Activated CD8-positive, alpha-beta T cell treated with anti-CD3 and anti-CD28 coated beads for 36 hours (primary cell): ENCODE data around the gene SETBP1. TPM values are rescaled to one million over a fixed set of nuclear protein-coding genes. Genes with fewer than 3 reads are reported as not detected.
A peak's percentile ranks its signal among the peaks of the same experiment; 100 is the strongest.

Source experiments
- ATAC-seq: fragments of 200-7000 bp; cut with Tn5 transposase; one replicate; pipeline ENCODE4 v1.10.0; 2021; ENCODE audit warnings: mild to moderate bottlenecking, moderate library complexity
- CTCF ChIA-PET: fragments of 350-600 bp; sonication (Branson Sonifier 250); formaldehyde crosslinking; loops from one replicate; lab custom pipeline; 2021; ENCODE audit warnings: antibody characterized with exemption; lab: Charles Lee
- POLR2A ChIA-PET: fragments of 350-600 bp; sonication (Branson Sonifier 250); formaldehyde crosslinking; loops from one replicate; lab custom pipeline; 2021; ENCODE audit warnings: antibody characterized with exemption; lab: Charles Lee
- DNase-seq: peaks from one replicate; pipeline ENCODE4 v3.0.0-alpha.2; 2020
- H3K27ac Mint-ChIP-seq: one replicate; pipeline ENCODE4 v1.8.0; 2021; ENCODE audit warnings: mild to moderate bottlenecking, mixed read lengths
- H3K27me3 Mint-ChIP-seq: one replicate; pipeline ENCODE4 v1.8.0; 2021; ENCODE audit warnings: mixed read lengths
- H3K36me3 Mint-ChIP-seq: one replicate; pipeline ENCODE4 v1.8.0; 2021; ENCODE audit warnings: low read depth, mixed read lengths
- H3K4me1 Mint-ChIP-seq: one replicate; pipeline ENCODE4 v1.8.0; 2021; ENCODE audit warnings: low read depth, mixed read lengths
- H3K4me3 Mint-ChIP-seq: one replicate; pipeline ENCODE4 v1.8.0; 2021; ENCODE audit warnings: mild to moderate bottlenecking, moderate library complexity, mixed read lengths
- H3K9me3 Mint-ChIP-seq: one replicate; pipeline ENCODE4 v1.8.0; 2021; ENCODE audit warnings: mixed read lengths
- intact Hi-C: fragments of 100-400 bp; cut with micrococcal nuclease; formaldehyde crosslinking; loops from one replicate; pipeline ENCODE4 v1.10.0; 2022
- total RNA-seq, 2 experiments: library from RNA; stranded (reverse); gene quantifications; one replicate each; pipeline ENCODE4 v1.2.3, GENCODE V29; 2021
- TF ChIP-seq, protein P1 (sequence below): fragments of 200-600 bp; IDR thresholded peaks from one replicate; pipeline ENCODE4 v1.8.0; 2022; ENCODE audit warnings: antibody characterized with exemption, mild to moderate bottlenecking

Gene SETBP1
- total RNA-seq, 2 experiments from 2014 or later, result 10.2 to 10.4 TPM

DNA sequence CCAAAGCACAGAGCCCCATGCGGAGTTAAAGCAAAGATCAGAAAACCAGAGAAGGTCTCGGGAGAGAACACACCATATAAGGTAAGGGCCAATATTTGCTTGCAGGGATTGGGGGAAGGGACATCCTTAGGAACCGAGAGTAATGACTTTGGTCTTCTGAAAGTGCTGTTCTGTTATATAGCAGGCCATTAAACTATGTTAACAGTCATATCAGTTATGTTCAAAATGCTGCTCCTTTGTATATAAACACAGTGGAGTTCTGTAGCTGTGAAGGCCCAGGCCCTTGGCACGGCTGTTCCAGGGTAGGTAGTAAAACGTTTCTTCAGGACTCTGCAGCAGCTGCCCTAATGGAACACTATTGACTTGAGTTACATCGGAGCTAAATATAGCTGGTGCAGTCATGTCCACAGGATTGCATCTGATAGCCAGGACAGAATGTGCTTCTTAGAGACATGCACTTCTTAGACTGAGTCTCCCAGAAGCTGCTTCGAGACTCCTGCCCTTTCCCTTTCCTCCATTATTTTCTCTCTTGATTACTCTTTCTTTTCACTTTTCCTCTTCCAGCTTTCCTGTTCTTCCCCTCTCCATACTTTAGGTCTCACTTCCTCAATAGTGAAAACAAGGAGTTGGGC lies 122.4 kb downstream of the SETBP1 start:
- H3K27me3 Mint-ChIP-seq, result peaks cover 1% of the 10 kb centered on the region
- no peak overlapping the region for H3K4me3 Mint-ChIP-seq
- peaks cover 5% of the 10 kb centered on the region for H3K9me3 Mint-ChIP-seq
- CTCF ChIA-PET, result interaction anchor here (1.0 to 1.3 kb wide), 2 partner anchors 45 to 75 kb away, joined by 3 to 4 read pairs; no protein-coding TSS in a partner anchor
- H3K4me1 Mint-ChIP-seq, result peaks cover 68% of the 10 kb centered on the region
- intact Hi-C loops, result no loop called here
- TF ChIP-seq, protein P1, sequence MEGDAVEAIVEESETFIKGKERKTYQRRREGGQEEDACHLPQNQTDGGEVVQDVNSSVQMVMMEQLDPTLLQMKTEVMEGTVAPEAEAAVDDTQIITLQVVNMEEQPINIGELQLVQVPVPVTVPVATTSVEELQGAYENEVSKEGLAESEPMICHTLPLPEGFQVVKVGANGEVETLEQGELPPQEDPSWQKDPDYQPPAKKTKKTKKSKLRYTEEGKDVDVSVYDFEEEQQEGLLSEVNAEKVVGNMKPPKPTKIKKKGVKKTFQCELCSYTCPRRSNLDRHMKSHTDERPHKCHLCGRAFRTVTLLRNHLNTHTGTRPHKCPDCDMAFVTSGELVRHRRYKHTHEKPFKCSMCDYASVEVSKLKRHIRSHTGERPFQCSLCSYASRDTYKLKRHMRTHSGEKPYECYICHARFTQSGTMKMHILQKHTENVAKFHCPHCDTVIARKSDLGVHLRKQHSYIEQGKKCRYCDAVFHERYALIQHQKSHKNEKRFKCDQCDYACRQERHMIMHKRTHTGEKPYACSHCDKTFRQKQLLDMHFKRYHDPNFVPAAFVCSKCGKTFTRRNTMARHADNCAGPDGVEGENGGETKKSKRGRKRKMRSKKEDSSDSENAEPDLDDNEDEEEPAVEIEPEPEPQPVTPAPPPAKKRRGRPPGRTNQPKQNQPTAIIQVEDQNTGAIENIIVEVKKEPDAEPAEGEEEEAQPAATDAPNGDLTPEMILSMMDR, result no peak
- POLR2A ChIA-PET, result no interaction called here
- H3K27ac Mint-ChIP-seq, result peak overlapping the region; percentile 18
- peaks cover 14% of the 10 kb centered on the region for H3K36me3 Mint-ChIP-seq
- no peak for DNase-seq
- ATAC-seq, result no peak

DNA sequence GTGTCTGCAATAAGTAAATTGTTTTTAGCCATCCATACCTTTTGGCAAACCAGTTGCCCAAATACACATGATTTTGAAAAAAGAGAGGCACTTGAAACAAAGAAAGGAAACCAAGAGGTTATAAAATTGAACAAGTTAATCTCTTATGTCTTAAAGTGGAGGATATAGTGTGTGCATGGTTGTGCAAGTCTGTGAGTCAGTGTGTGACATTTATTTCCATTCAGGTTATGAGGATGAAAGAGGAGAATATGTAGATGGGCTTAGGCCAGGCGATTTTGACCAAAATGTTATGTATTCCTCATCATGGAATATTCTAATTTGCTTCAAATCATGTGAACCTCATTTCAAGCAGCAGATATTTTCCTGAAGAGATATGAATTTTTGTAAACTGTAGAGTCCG lies 123.3 kb downstream of the SETBP1 start:
- DNase-seq (no peak), ATAC-seq (no peak)
- Mint-ChIP-seq H3K9me3 (peaks cover 5% of the 10 kb centered on the region), H3K27me3 (peaks cover 6% of the 10 kb centered on the region), H3K27ac (no peak overlapping the region), H3K36me3 (peaks cover 14% of the 10 kb centered on the region), H3K4me3 (no peak overlapping the region), H3K4me1 (peaks cover 61% of the 10 kb centered on the region)
- POLR2A ChIA-PET, result no interaction called here
- CTCF ChIA-PET, result interaction anchor here (1.0 to 1.3 kb wide), 2 partner anchors 46 to 76 kb away, joined by 3 to 4 read pairs; no protein-coding TSS in a partner anchor
- TF ChIP-seq, protein P1, result no peak
- intact Hi-C loops, result no loop called here

DNA sequence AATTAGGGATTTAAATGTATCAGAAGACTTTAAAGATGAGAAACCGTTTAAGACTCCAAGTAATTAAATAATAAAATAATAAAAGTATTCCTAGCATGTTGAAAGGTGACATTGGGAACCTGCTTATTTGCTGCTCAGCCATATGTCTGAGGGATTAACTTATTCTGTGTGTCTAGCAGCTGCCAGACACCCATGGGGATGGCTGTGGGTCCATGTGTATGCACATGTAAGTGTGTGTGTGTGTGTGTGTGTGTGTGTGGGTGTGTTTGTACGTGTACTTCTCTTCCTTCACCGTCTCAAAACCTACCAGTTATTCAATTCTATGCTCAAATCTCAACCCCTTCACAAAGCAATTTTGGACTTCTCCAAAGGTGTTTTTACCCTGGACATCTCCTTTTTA lies 124.5 kb downstream of the SETBP1 start:
- Mint-ChIP-seq H3K4me1 (peaks cover 50% of the 10 kb centered on the region), H3K9me3 (peaks cover 4% of the 10 kb centered on the region), H3K27me3 (peaks cover 6% of the 10 kb centered on the region), H3K4me3 (no peak overlapping the region), H3K36me3 (peaks cover 11% of the 10 kb centered on the region), H3K27ac (no peak overlapping the region)
- DNase-seq (no peak), ATAC-seq (no peak)
- intact Hi-C loops, result no loop called here
- CTCF ChIA-PET, result no interaction called here
- TF ChIP-seq, protein P1, result no peak
- POLR2A ChIA-PET, result no interaction called here

DNA sequence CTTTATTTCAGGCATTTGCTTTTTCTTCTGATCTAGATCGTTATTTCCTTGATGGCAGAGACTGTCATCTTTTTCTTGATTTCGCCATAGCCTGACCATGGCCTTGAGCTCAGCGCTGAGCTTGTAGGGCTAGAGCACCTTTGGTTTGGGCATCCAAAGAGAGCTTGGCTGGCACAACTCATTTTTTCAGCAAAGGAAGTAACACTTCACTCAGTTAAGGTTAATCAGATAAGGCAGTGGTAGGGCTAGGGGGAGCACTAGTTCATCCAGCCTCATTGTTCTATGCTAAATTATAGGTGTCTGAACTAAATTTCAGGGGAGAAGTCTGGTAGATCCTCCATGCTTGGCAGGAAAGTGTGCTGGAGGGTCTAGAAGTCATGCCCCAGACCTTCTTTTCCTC lies 125.0 kb downstream of the SETBP1 start:
- Mint-ChIP-seq H3K4me3 (no peak overlapping the region), H3K4me1 (peaks cover 45% of the 10 kb centered on the region), H3K27me3 (peaks cover 6% of the 10 kb centered on the region), H3K27ac (no peak overlapping the region), H3K9me3 (no peaks in the 10 kb centered on the region), H3K36me3 (peaks cover 6% of the 10 kb centered on the region)
- ChIA-PET CTCF (no interaction called here), POLR2A (interaction anchor here (0.6 kb wide), 1 partner anchor 42 kb away, joined by 3 read pairs; no protein-coding TSS in a partner anchor)
- no peak for DNase-seq
- intact Hi-C loops, result no loop called here
- peak; percentile 77 for ATAC-seq
- TF ChIP-seq, protein P1, result no peak

DNA sequence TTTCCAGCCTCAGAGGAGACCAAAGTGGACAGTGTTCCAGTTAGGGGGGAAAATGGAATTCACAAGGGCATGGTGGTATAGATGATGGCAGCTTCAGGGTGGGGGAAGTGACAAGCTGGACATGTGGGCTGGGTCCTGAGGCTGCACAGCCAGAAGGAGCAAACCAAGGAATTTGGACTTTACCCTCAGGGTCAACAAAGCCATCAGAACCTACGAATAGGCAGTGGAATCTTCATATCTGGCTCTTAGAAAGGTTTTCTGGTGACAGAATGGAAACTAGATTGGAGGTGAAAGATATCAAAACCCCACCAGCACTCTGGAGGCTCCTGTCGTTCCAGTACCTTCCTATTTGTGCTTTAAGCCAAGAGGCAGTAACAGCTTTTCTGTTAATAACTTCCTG lies 127.1 kb downstream of the SETBP1 start:
- ChIA-PET CTCF (no interaction called here), POLR2A (no interaction called here)
- no peak for DNase-seq
- peaks cover 37% of the 10 kb centered on the region for H3K4me1 Mint-ChIP-seq
- H3K9me3 Mint-ChIP-seq, result no peaks in the 10 kb centered on the region
- TF ChIP-seq, protein P1, result no peak
- H3K4me3 Mint-ChIP-seq, result no peak overlapping the region
- H3K27me3 Mint-ChIP-seq, result peaks cover 6% of the 10 kb centered on the region
- no peak for ATAC-seq
- no peak overlapping the region for H3K27ac Mint-ChIP-seq
- peaks cover 3% of the 10 kb centered on the region for H3K36me3 Mint-ChIP-seq
- intact Hi-C loops, result no loop called here
